Endothelial cell of umbilical vein (primary cell): ENCODE measurements around the gene NAA16.

ENCODE experiments used
- CTCF ChIP-seq, 2 donors: IDR thresholded peaks; 1 replicate in 1 of 2; 2 replicates in 1 of 2; pipeline ENCODE4 v1.5.1; 2011; ENCODE audit warnings: low read length in 2 of 2, mild to moderate bottlenecking in 2 of 2, moderate library complexity in 2 of 2, control low read depth in 1 of 2, inconsistent platforms in 1 of 2, low read depth in 1 of 2; ENCODE audit not compliant: insufficient read depth in 1 of 2; ENCODE audit errors: extremely low read depth in 1 of 2
- POLR2A ChIP-seq: IDR thresholded peaks from 2 replicates; pipeline ENCODE4 v1.6.1; 2012; ENCODE audit warnings: low read depth, mild to moderate bottlenecking, control low read depth, low read length

- TF ChIP-seq CTCF (IDR thresholded peaks at IDR 0.05; ENCODE audit: extremely low read depth in 1 of 2, insufficient read depth in 1 of 2, low read depth in 1 of 2, low read length in 2 of 2) (no peak), POLR2A (no peak)
Observed at GRCh38 chr13:41344358-41344757, 33.3 kb downstream of the NAA16 start.
